ENCODE results near the gene RAMACL.

DNA sequence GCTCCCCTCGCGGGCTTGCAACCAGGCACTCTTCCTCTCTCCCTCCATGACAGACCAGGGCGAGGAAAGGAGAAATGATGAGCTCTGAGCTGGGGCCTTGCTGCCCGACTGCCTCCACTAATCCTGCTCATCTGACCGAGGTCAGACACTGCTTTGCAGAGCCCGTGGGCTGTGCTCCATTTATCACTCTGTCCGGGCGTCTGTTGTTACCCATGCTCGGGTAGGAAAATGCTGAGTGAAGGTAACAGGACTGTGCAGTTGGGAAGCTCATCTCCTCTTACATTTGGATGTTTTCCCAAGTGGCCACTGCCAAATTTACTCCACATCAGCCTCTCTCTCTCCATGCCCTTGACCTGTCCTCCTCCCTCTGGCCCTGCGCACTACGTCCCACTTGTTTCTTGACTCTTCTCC lies 26.0 kb upstream of the RAMACL start:
- TF ChIP-seq, protein P1, sequence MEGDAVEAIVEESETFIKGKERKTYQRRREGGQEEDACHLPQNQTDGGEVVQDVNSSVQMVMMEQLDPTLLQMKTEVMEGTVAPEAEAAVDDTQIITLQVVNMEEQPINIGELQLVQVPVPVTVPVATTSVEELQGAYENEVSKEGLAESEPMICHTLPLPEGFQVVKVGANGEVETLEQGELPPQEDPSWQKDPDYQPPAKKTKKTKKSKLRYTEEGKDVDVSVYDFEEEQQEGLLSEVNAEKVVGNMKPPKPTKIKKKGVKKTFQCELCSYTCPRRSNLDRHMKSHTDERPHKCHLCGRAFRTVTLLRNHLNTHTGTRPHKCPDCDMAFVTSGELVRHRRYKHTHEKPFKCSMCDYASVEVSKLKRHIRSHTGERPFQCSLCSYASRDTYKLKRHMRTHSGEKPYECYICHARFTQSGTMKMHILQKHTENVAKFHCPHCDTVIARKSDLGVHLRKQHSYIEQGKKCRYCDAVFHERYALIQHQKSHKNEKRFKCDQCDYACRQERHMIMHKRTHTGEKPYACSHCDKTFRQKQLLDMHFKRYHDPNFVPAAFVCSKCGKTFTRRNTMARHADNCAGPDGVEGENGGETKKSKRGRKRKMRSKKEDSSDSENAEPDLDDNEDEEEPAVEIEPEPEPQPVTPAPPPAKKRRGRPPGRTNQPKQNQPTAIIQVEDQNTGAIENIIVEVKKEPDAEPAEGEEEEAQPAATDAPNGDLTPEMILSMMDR (IDR thresholded peaks at IDR 0.05): no peak
- TF ChIP-seq EP300 (IDR thresholded peaks at IDR 0.05) (no peak), POLR2A (IDR thresholded peaks at IDR 0.05) (no peak)

Measured in sigmoid colon (tissue), 4 donors.